GM12874 (cell line): ENCODE data around the gene TMEM151A.

Experiments
- TF ChIP-seq, protein P1 (sequence below): IDR thresholded peaks from 2 replicates; pipeline ENCODE4 v1.5.1; 2011; ENCODE audit warnings: low read depth, mild to moderate bottlenecking, control low read depth, low read length, moderate library complexity; ENCODE audit not compliant: insufficient read depth

The TMEM151A gene

DNA sequence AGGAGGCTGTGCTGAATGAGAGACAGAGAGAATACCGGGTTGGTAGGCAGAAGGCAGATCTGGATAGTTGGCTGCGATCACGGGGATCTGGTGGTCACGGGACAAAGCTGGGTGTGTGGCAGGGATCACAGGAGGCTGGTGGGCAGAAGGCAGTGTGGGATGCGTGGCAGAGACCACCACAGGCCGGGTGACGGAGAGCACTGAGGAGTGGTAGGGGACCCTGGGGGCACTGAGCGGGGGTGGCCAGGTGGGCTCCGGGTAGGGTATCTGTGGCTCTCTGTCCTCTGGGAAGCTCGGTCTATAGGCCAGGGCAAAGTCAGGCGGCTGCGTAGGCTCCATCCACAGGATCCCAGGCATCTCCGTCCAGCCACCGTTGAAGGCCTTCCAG, 23.8 kb downstream of the TMEM151A start:
- TF ChIP-seq, protein P1, sequence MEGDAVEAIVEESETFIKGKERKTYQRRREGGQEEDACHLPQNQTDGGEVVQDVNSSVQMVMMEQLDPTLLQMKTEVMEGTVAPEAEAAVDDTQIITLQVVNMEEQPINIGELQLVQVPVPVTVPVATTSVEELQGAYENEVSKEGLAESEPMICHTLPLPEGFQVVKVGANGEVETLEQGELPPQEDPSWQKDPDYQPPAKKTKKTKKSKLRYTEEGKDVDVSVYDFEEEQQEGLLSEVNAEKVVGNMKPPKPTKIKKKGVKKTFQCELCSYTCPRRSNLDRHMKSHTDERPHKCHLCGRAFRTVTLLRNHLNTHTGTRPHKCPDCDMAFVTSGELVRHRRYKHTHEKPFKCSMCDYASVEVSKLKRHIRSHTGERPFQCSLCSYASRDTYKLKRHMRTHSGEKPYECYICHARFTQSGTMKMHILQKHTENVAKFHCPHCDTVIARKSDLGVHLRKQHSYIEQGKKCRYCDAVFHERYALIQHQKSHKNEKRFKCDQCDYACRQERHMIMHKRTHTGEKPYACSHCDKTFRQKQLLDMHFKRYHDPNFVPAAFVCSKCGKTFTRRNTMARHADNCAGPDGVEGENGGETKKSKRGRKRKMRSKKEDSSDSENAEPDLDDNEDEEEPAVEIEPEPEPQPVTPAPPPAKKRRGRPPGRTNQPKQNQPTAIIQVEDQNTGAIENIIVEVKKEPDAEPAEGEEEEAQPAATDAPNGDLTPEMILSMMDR = no peak

DNA sequence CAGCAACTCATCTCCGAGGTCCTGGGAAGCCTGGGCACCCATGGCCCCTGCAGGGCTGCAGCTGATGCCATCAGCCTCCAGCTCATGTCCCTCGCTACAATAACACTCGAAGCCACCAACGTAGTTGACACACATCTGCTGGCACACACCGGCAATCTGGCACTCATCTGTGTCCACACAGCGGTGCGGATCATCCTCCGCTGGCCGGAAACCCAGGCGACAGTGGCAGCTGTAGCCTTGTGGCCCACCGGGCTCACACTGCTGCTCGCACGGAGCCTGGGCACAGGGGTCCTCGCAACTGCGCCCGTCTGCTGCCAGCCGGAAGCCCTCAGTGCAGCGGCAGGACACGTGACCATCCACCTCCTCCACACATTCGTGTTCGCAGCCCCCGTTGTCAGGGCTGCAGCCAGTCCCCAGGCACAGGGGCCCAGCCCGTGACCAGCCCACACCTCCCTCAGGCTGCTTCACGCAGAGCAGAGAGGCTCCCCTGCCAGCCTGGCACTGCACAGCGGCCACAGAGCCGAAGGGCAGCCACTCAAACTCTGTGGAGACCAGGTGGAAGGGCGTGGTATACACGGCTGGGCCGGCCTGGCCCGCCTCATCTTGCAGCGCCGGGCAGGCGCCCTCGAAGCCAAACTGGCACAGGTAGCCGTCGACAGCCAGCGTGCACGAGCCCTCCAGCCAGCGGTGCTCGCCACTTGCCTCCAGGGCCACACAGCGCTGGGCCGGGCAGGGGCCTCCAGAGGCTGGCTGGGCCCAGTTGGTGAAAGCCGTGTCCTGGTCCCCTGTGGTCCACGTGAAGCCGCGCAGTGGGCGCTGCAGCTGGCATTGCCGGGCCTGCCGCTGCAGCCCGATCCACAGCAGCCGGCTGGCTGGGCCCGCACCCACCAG, 24.5 kb downstream of the TMEM151A start:
- TF ChIP-seq, protein P1 = no peak

GRCh38 chr11:66316849-66317251, 25.2 kb downstream of the TMEM151A start, which contains the start of gene CD248:
Gene CD248, minus strand, starts transcription at chr11:66317044. Its CDS starts 17 bp downstream, at chr11:66317027.
- TF ChIP-seq, protein P1 = no peak

- TF ChIP-seq, protein P1 = no peak
Measured at GRCh38 chr11:66317322-66317722, 25.6 kb downstream of the TMEM151A start.

DNA sequence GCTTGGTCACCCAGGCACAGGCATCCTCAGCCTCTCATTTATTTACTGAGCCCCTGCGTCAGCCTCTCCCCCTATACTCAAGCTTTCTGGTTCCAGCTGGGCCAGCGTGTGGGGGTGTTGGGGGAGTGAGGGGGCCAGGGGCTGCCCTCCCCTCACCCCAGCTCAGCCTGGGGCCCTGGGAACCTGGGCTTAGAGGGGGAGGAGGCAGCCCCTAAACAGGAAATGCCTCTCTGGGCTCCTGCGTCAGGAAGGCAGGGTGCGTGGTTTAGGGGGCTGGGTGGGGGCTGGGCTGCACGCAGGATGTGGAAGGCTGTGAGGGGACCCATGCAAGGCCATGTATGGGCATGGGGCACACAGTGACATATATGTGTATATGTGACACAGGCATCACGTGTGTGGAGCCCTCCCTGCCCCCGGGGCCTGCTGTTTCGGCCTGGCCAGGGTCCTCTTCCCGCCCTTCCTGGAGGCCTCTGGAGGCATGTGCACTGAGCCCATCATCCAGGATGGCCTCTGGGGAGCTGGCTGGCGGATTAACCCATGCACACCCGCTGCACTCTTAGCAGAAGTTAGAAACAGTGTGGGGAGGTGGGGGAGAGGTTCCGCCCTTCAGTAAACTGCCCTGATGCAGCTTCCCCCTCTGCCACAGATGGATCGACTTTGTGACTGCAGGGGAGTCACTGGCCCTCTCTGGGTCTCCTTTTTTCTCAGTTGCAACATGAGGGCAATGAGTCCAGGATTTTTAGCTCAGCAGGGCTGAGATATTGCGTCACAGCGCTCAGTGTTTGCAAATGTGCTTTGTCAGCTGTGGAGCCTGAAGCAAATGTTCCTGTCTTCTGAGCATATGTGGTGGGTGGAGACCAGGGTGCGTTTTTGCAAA, 26.3 kb downstream of the TMEM151A start:
- TF ChIP-seq, protein P1 = no peak

DNA sequence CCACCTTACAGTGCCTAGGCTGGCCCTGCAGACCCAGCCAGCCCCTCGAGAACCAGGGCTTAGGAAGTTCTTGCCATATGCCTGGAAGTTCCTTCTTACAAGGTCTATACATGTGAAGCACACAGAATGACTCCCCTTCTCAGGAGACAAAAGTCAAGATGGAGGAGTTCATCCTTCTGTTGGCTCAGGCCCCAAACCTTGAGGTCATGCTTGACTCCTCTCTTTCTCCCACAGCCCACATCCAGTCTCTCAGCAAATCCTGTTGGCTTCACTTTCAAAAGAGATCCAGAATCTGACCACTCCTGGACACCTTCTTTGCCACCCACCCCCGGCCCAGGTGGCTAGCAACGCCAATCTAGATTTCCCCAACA, 26.9 kb downstream of the TMEM151A start:
- TF ChIP-seq, protein P1 = no peak

DNA sequence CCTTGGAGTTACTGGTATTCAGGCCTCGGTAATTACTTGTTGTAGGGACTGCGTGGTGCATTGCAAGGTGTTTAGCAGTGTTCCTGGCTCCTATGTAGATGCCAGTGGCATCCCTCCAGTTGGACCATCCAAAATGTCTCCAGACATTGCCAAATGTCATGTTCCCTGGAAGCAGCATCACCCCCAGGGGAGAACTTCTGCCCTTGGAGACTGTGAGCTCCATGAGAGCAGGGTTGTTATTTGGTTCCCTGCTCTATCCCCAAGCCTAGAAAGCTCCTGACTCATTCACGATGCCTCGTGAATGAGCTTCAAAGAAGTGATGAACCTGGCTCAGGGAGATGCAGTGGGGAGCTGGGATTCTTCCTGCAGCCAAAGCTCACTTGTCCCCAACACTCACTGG, 29.9 kb downstream of the TMEM151A start:
- TF ChIP-seq, protein P1 = no peak
